ENCODE measurements around the gene BTG1.

DNA sequence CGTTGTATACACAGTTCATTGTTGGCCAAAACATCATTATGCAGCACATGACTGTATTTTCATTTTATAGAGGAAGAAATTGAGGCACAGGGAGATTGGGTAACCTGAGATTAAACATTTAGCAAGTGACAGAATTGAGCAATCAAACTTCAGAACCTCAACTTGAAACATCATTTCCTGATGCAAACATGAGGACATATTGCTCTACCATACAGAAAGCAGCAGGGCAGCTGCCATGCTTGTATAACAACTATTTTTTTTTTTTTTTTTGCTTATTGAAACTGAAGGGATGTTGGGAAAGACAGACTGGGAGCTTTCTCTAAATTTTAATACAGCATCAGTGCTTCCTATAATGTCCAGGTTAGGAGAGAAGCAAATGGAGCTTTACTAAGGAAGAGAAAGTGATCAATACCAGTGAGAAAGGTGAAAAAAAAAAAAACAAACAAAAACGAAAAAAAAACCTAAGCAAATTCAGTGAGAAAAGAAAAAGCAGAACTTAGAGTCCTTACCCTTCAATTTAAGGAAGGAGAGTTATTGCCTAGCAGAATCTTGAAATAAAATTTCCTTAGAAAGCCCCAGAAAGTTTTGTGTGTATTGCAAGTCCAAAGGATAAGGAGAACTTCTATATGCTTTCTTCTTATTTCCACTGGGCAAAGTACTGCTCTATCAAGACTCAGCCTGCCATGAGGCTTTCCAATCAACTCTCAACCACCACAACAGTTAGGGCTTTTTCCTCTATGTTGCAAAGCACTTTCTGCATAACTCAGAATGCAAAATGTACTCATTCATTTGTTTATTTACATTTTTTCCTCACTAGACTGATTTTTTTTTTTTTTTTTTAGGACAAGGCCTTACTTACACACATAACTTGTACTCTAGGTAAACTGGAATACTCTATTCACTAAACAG, 21.6 kb downstream of the BTG1 start:
- TF ChIP-seq EP300 (IDR thresholded peaks at IDR 0.05): no peak
- no peak for TF ChIP-seq POLR2A (IDR thresholded peaks at IDR 0.05)
- TF ChIP-seq, protein P1, sequence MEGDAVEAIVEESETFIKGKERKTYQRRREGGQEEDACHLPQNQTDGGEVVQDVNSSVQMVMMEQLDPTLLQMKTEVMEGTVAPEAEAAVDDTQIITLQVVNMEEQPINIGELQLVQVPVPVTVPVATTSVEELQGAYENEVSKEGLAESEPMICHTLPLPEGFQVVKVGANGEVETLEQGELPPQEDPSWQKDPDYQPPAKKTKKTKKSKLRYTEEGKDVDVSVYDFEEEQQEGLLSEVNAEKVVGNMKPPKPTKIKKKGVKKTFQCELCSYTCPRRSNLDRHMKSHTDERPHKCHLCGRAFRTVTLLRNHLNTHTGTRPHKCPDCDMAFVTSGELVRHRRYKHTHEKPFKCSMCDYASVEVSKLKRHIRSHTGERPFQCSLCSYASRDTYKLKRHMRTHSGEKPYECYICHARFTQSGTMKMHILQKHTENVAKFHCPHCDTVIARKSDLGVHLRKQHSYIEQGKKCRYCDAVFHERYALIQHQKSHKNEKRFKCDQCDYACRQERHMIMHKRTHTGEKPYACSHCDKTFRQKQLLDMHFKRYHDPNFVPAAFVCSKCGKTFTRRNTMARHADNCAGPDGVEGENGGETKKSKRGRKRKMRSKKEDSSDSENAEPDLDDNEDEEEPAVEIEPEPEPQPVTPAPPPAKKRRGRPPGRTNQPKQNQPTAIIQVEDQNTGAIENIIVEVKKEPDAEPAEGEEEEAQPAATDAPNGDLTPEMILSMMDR (IDR thresholded peaks at IDR 0.05): no peak
- no peak for TF ChIP-seq POLR2AphosphoS5 (IDR thresholded peaks at IDR 0.05)

Measured in sigmoid colon (tissue), 4 donors.